H54 (cell line): Measurements from ENCODE around the gene IGDCC3.
"Not testable (repeated sequence)": the region's sequence is repeated elsewhere in the genome, so short reads cannot be mapped to it uniquely, and the experiment has no call there.

Experiments
- DNase-seq: peaks from one replicate; pipeline ENCODE4 v3.0.0; 2011; ENCODE audit warnings: low spot score, mixed read lengths; ENCODE audit not compliant: insufficient read length
- FAIRE-seq: peaks from 3 replicates; lab custom pipeline; 2011; peaks lifted over from hg19 to GRCh38; lab: Jason Lieb, UNC
- POLR2A ChIP-seq: IDR thresholded peaks from 2 replicates; pipeline ENCODE4 v1.6.1; 2011; ENCODE audit warnings: low read depth, mild to moderate bottlenecking, low read length

Gene IGDCC3

DNA sequence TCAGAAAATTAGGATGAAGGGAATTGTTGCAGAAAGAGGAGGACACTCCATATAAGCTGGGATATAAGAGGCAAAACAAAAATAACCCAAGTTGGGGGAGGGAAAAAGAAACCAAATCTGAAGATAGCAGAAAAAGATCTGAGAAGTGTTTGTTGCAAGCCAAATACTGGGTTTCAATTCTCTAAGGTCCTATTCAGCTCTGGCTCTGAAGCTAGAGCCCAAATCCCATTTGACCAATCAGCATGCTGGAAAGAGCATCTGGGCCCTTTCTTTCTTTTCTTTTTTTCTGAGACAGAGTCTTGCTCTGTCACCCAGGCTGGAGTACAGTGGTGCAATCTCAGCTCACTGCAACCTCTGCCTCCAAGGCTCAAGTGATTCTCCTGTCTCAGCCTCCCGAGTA lies 17.3 kb downstream of the IGDCC3 start:
- TF ChIP-seq POLR2A: no peak
- FAIRE-seq (no peak), DNase-seq (no peak)

DNA sequence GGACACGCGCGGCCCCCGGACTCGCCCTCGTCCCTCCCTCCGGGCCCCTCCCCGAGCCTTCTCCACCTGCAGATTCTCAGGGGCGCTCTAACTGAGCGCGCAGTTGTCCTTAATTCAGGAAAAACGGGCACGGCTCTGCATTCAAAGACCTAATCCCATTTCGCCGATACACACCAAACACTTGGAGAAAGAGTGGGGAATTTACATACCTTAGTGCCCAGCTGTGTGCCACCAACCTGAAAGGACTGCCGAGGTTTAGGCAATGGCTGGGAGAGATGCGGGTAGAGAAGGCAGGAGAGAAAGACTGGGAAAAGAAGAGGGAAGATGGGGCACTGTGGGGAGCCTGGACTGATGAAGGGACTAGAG lies 21.8 kb downstream of the IGDCC3 start:
- DNase-seq: no peak
- TF ChIP-seq POLR2A: no peak
- no peak for FAIRE-seq

- DNase-seq (no peak), FAIRE-seq (no peak)
- no peak for TF ChIP-seq POLR2A
These were observed 22.4 kb downstream of the IGDCC3 start for GRCh38 chr15:65355173-65355987.

- no peak for DNase-seq
- TF ChIP-seq POLR2A: no peak
- no peak for FAIRE-seq
These were observed 23.0 kb downstream of the IGDCC3 start for GRCh38 chr15:65354835-65355172.

DNA sequence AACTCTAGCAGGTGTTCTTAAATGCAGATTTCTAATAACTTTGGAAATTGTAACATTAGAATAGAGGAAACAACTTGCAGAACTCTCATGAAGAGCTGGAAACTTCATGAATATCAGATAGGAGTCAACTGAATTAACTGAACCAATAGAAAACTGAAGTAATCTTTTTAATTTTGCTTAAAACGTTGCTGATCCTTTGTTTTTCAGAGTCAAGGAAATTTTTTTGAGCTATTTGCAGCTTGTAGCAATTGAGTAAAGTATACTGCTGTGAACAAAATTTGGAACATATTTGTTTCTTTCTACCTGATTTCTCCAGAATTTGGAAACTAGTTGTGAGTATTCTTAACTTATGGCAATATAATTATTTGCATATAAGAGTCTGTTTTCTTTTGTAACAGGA lies 25.8 kb downstream of the IGDCC3 start:
- FAIRE-seq, DNase-seq: not testable (repeated sequence)

DNA sequence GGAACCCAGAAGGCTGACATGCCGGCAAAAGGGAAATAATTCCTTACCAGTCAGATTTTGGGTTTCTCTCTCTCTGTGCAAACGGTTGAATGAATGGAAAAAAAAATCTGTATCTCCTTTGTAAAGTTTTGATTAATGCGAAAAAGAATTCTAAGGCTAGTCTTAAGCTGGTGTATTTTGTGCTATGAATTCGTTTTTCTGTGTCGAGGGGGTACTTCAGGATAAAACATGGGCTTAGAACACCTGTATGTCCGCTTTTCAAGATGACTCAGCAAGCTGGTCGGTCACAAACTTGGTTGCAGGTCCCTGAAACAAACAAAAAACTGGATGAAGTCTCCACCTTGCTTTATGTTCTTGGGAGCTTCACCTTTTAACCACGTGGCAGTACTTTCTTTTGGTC lies 28.5 kb downstream of the IGDCC3 start:
- FAIRE-seq (no peak), DNase-seq (no peak)
- TF ChIP-seq POLR2A: no peak

- not testable (repeated sequence) for FAIRE-seq, DNase-seq
These were observed 30.0 kb downstream of the IGDCC3 start for GRCh38 chr15:65347756-65348155.

DNA sequence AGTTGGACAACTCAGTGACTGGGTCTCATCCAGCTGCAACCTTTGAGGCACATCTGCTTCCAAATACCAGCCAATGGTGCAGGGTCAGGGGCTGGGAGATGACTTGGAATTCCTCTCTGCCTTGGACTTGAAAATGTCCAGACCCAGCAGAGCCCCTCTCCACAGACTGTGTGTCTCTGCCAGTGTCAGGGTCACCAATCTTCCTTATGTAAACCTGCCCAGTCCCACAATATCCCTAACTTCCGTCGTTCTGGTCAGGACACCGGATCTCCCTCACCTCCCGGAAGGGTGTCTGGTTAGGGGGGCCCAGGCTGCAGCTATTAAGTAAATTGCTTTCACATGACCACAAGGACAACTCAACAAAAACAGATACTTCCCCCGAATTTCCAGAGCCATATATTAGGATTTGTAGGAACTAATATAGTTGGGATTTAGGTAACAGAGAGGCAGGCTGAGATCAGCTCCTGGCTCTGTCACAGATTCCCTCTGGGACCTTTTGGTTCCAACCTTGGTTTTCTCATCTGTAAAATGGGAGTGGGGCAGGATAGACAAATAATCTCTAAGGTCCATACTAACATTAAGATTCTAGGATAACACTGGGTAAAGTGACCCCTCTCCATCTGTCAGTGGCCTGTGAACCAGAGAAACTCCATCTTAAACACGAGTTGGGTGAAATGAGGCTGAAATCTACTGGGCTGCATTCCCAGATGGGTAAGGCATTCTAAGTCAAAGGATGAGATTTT lies 30.8 kb downstream of the IGDCC3 start:
- DNase-seq (no peak), FAIRE-seq (no peak)
- no peak for TF ChIP-seq POLR2A

DNA sequence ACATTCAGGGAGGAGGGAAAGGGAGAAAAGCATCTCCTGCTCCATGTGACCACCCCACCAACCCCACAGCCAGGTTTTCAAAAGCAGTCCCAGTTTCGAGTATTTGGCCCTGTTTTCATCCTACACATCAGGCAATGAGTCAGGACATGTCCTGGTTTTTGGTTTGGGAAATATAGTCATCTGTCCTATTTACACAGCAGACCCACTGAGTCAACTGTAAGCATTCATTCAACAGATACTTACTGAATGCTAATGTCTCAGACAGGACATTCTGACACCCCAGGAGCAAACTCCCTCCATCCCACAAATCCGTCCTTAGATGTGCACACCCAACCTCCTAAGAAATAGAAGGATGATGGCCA lies 32.9 kb downstream of the IGDCC3 start:
- FAIRE-seq (no peak), DNase-seq (no peak)
- no peak for TF ChIP-seq POLR2A

- TF ChIP-seq POLR2A: no peak
- no peak for FAIRE-seq
These were observed 33.4 kb downstream of the IGDCC3 start for GRCh38 chr15:65344214-65344913.

GRCh38 chr15:65343374-65343981 lies 34.3 kb downstream of the IGDCC3 start:
- FAIRE-seq (no peak), DNase-seq (no peak)
- no peak for TF ChIP-seq POLR2A

More at GRCh38 chr15:65344214-65344913, 33.4 kb downstream of the IGDCC3 start:
- no peak for DNase-seq

DNA sequence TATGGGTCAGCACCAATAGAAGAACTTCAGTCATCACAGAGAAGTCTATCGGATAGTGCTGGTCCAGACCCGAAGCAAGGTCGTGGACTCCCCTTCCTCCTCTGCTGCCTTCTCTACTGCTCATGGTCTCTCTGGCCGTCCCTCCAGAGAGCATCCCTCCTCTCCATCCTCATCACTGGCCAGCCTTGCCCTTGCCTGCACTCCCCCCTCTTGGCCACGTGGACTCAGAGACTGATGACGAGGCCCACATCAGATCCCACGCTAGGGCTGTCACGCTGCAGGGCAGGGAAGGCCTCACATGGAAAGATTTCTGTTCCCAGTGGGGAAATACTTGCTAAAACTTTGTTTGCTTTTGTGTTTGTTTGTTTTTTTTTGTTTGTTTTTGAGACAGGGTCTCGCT lies 35.3 kb downstream of the IGDCC3 start:
- FAIRE-seq: no peak
- no peak for TF ChIP-seq POLR2A
- DNase-seq: no peak

DNA sequence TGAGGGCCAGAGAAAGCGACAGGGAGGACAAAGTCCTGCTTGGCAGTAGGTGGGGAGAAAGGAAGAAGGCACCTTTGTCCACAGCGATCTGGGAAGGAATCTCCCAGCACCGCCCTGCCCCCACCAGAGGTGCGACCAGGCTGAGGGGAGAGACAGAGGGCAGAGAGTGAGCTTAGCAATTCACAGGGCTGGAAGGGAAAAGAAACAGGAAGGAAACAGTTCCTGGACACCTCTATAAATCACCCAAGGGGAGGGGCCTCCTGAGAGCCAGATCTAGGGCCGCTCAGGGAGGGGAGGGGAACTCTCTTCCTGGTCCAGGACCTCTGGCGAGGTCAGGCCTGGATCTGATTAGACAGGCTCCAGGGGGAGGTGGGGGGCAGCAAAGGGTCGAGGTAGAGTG lies 37.9 kb downstream of the IGDCC3 start:
- FAIRE-seq: no peak
- no peak for DNase-seq
- TF ChIP-seq POLR2A: no peak

GRCh38 chr15:65339416-65339815 lies 38.4 kb downstream of the IGDCC3 start:
- DNase-seq: no peak
- no peak for FAIRE-seq

More at GRCh38 chr15:65339416-65339815, 38.4 kb downstream of the IGDCC3 start:
- no peak for TF ChIP-seq POLR2A
